ENCODE results near the gene RAB32. TPM values are rescaled to one million over a fixed set of nuclear protein-coding genes. Genes with fewer than 3 reads are reported as not detected.

RAB32 gene
- 204 TPM for polyA plus RNA-seq (2012; ENCODE audit: insufficient read length, low read depth)

- TF ChIP-seq POLR2AphosphoS5 (IDR thresholded peaks at IDR 0.05; ENCODE audit: low read depth, low read length) (peak; percentile 49; the same call in 1 of the 2 replicates), SIN3A (IDR thresholded peaks at IDR 0.05; ENCODE audit: borderline replicate concordance, insufficient read depth, low read length) (no peak), FOXP2 (optimal IDR thresholded peaks at IDR 0.05; ENCODE audit: borderline replicate concordance, extremely low read depth, extremely low read length, insufficient read depth) (peak; percentile 70), TAF1 (IDR thresholded peaks at IDR 0.05; ENCODE audit: borderline replicate concordance, insufficient read depth, low read length) (peak; percentile 46; the same call in 1 of the 2 replicates), REST (IDR thresholded peaks at IDR 0.05; ENCODE audit: insufficient read depth in 1 of 2, low read depth in 2 of 2, low read length in 2 of 2) (0 out of 4 replicates have a peak, but pooled peaks of 1 of the 2 experiments have one; percentile 38)
Observed at GRCh38 chr6:146543211-146543939, at the start of gene RAB32. Gene RAB32, plus strand, starts transcription at chr6:146543833. Its CDS starts 39 bp downstream, at chr6:146543872.

- TF ChIP-seq SIN3A (IDR thresholded peaks at IDR 0.05; ENCODE audit: borderline replicate concordance, insufficient read depth, low read length), result no peak
- no peak for TF ChIP-seq POLR2AphosphoS5 (IDR thresholded peaks at IDR 0.05; ENCODE audit: low read depth, low read length)
- no peak for TF ChIP-seq REST (IDR thresholded peaks at IDR 0.05; ENCODE audit: insufficient read depth in 1 of 2, low read depth in 2 of 2, low read length in 2 of 2)
- TF ChIP-seq FOXP2 (optimal IDR thresholded peaks at IDR 0.05; ENCODE audit: borderline replicate concordance, extremely low read depth, extremely low read length, insufficient read depth), result no peak
- TF ChIP-seq TAF1 (IDR thresholded peaks at IDR 0.05; ENCODE audit: borderline replicate concordance, insufficient read depth, low read length), result no peak
Observed at GRCh38 chr6:146498309-146498708, 45.3 kb upstream of the RAB32 start.

- TF ChIP-seq FOXP2 (optimal IDR thresholded peaks at IDR 0.05; ENCODE audit: borderline replicate concordance, extremely low read depth, extremely low read length, insufficient read depth) (no peak), REST (IDR thresholded peaks at IDR 0.05; ENCODE audit: insufficient read depth in 1 of 2, low read depth in 2 of 2, low read length in 2 of 2) (no peak), TAF1 (IDR thresholded peaks at IDR 0.05; ENCODE audit: borderline replicate concordance, insufficient read depth, low read length) (no peak), SIN3A (IDR thresholded peaks at IDR 0.05; ENCODE audit: borderline replicate concordance, insufficient read depth, low read length) (no peak), POLR2AphosphoS5 (IDR thresholded peaks at IDR 0.05; ENCODE audit: low read depth, low read length) (no peak)
Observed at GRCh38 chr6:146503096-146503495, 40.5 kb upstream of the RAB32 start.

GRCh38 chr6:146515212-146515611 lies 28.4 kb upstream of the RAB32 start:
- TF ChIP-seq REST (IDR thresholded peaks at IDR 0.05; ENCODE audit: insufficient read depth in 1 of 2, low read depth in 2 of 2, low read length in 2 of 2), result no peak

All from PFSK-1 (cell line).